Measurements from ENCODE around the gene PTGIR. TPM values are rescaled to one million over a fixed set of nuclear protein-coding genes. Genes with fewer than 3 reads are reported as not detected.

The PTGIR gene
- total and polyA plus RNA-seq, 10 of the 15 experiments (the other 5 are each of a cell fraction or from before 2014, with no cell fraction given) = 0.34 to 29.1 (median 9.9) TPM

- TF ChIP-seq CEBPB (IDR thresholded peaks at IDR 0.05; ENCODE audit: borderline replicate concordance in 1 of 2, low read depth in 2 of 2, low read length in 2 of 2) (no peak), E2F4 (IDR thresholded peaks at IDR 0.05; ENCODE audit: low read depth, low read length) (no peak), ZNF384 (IDR thresholded peaks at IDR 0.05; ENCODE audit: borderline replicate concordance, low read depth, low read length) (no peak), NFYB (IDR thresholded peaks at IDR 0.05; ENCODE audit: insufficient read depth, low read depth, low read length) (no peak), ZNF622 (IDR thresholded peaks at IDR 0.05) (no peak), TCF12 (IDR thresholded peaks at IDR 0.05; ENCODE audit: low read depth, low read length) (peak; percentile 87), BHLHE40 (IDR thresholded peaks at IDR 0.05; ENCODE audit: borderline replicate concordance in 1 of 2, low read depth in 2 of 2, low read length in 1 of 2) (peak; percentile 17 to 25; a peak in 1 of 4 replicates), RAD21 (IDR thresholded peaks at IDR 0.05; ENCODE audit: insufficient read depth, low read depth, low read length) (peak; percentile 50), NBN (IDR thresholded peaks at IDR 0.05) (0 out of 2 replicates have a peak, but pooled peaks have one; percentile 12), KAT2A (conservative IDR thresholded peaks at IDR 0.05; ENCODE audit: control insufficient read depth, low read depth, low read length) (no peak), TCF3 (IDR thresholded peaks at IDR 0.05; ENCODE audit: borderline replicate concordance, insufficient read depth, low read depth, low read length) (peak; percentile 78; the same call in 1 of the 2 replicates), EED (IDR thresholded peaks at IDR 0.05; ENCODE audit: low read depth) (peak; percentile 90), LARP7 (IDR thresholded peaks at IDR 0.05) (no peak), SMC3 (IDR thresholded peaks at IDR 0.05; ENCODE audit: borderline replicate concordance, low read length) (peak; percentile 58), RCOR1 (conservative IDR thresholded peaks at IDR 0.05; ENCODE audit: low read depth, low read length) (no peak), CTCF (IDR thresholded peaks at IDR 0.05 in 2 of 3, conservative IDR thresholded peaks at IDR 0.05 in 1 of 3; ENCODE audit: control insufficient read depth in 2 of 3, extremely low read depth in 1 of 3, insufficient read depth in 1 of 3, low read depth in 3 of 3, low read length in 3 of 3) (peak; percentile 32 to 73 (median 55)), BCL3 (IDR thresholded peaks at IDR 0.05; ENCODE audit: borderline replicate concordance, insufficient read depth, low read depth, low read length, poor library complexity, severe bottlenecking) (no peak), NFIC (IDR thresholded peaks at IDR 0.05; ENCODE audit: low read depth, low read length) (no peak)
Measured at GRCh38 chr19:46616631-46617322, 8.1 kb downstream of the PTGIR start (continued).

All from GM12878 (cell line).